GM18907 (cell line): ENCODE data around the gene ACTR1A.
A peak's percentile ranks its signal among the peaks of the same experiment; 100 is the strongest.
"Not testable (repeated sequence)": the region's sequence is repeated elsewhere in the genome, so short reads cannot be mapped to it uniquely, and the experiment has no call there.

ENCODE experiments used
- ATAC-seq: cut with Tn5 transposase; IDR thresholded peaks from one replicate; pipeline ENCODE4 v1.9.1; 2021; ENCODE audit warnings: mild to moderate bottlenecking, moderate library complexity; ENCODE audit not compliant: unreplicated experiment

The ACTR1A gene

DNA sequence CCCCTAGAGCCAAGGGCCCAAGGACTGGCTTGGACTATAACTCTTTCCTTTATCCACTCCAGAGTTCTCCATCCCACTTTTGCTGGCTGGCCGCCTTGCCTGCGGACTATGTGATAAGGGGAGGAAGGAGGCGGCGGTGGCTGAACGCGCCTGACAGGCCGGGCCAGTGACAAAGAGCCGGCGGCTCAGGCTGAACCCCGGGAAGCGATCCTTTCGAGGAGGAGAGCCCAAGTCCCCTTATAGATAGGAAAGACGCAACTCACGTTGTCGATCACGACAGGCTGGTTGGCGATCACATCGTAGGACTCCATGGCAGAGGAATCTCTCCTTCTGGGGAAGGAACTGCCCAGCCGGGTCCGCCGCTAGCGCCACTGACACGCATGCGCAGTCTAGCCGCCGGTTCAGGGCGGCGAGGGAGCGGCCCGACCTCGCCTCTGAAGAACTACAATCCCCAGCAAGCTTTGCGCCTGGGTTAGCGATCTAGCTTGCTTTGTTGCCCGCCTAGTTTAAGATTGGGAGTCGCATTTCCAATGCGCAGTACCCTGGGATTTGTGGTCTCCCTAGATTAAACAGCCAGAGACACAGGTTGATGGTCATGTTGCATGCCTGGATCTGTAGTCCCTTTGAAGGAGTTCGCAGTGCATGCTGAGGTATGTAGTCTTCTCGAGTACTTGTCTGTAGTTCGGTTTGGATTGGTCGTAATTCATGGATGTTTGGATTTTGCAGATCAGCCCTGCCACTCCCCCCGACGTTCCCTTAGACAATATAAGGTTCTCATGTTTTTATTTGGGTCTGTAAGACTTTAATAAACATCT lies at the start of gene ACTR1A:
ACTR1A (minus strand) TSS at position 376 of the 815 bp plus-strand sequence; CDS start at position 311, 65 bp downstream.
- peak; percentile 63 for ATAC-seq

DNA sequence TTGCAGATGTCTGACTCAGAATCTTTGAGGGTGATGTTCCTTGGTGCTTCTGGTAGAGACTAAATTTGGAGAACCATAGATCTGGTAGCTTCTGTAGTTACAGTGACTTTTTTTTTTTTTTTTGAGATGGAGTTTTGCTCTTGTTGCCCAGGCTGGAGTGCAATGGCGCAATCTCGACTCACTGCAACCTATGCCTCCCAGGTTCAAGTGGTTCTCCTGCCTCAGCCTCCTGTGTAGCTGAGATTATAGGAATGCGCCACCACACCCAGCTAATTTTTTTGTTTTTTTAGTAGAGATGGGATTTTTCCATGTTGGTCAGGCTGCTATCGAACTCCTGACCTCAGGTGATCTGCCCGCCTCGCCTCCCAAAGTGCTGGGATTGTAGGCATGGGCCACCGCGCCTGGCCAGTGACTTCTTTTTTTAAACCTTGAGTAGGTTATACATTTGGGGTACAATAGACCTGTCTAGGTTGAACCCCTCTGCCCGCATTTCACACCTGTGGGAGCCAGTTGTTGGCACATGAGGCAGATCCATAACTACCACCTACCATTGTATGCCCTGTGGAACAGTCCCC lies 48.2 kb upstream of the ACTR1A start:
- no peak for ATAC-seq

DNA sequence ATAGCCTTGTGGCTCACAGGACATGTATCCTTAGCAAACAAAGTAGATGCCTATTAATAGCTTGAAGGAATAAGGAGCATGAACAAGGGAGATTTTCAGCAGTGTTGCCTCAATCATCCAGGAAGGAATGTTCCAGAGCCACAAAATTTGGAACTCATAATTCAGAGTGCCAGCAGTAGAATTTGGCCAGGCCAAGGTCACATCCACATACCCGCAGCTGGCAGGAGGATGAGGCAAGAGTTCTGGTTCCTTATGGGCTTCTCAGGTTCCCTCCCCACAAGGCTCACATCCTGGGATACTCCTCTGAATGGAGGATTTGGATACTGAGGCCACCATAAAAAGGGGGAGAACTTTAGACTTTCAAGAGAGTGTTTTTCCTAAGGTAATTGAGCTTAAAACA lies 47.0 kb upstream of the ACTR1A start:
- ATAC-seq = no peak

DNA sequence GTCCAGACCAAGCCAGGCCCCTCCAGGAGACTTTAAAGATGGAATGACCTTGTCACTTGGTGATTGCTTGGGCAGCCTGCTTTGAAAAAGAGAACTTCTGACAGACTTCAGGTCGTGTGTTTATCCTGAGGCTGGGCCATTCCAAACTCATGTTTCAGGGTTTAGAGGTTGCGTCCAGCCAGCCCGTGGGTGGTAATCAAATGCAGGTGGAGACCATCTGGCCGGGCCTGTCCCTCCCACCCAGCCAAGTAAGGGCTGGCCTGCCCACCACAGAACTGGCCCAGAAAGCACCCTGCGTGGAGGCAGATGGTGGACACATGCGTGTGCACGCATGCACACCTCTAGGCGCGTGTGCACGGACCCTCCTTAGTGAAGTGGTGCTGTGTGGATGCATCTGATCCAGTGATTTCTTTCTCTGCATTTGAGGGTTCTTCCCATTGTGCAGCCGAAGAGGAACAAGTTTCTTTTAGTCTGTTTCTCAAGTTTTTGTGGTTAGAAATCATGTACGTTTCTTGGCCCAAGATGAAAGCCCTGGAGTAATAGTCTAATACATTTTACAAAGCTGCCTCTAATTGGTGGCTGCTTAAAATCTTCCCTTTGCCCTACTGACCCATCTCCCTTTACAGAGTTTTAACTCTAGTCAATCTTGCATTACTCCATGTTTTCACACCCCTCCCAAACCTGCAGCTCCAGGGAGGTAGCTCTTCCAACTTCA lies 44.3 kb upstream of the ACTR1A start:
- no peak for ATAC-seq

DNA sequence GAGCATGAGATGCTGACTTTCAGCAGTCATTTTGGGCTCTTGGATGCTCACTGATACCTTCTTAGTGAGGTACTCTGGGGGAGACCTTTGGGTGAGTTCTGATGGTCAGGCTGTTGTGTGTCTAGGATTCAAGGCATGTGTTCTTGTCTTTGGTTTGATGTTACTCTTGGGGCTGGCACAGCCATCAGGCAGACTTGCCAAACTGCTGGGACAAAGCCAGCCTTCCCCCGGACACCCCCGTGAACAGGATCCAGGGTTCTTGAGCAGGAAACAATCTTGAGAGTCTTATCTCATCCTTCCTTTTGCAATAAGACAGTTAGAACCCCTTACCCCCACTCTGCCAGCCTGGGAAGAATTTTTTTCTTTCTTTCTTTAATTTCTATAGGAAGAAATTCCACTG lies 43.5 kb upstream of the ACTR1A start:
- ATAC-seq = no peak

DNA sequence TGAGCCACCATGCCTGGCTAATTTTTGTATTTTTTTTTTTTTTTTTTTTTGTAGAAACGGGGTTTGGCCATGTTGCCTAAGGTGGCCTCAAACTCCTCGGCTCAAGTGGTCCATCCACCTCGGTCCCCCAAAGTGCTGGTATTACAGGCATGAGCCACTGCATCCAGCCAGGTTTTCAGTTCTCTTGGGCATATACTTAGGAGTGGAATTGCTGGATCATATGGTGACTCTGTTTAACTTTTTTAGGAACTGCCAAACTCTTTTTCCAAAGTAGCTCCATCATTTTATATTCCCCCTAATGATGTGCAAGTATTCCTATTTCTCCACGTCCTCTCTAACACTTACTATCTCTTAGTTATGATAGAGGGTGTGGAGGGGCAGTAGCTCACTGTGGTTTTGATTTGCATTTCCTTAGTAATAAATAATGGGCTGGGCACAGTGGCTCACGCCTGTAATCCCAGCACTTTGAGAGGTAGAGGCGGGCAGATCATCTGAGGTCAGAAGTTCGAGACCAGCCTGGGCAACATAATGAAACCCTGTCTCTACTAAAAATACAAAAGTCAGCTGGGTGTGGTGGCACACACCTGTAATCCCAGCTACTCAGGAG lies 42.9 kb upstream of the ACTR1A start:
- no peak for ATAC-seq

DNA sequence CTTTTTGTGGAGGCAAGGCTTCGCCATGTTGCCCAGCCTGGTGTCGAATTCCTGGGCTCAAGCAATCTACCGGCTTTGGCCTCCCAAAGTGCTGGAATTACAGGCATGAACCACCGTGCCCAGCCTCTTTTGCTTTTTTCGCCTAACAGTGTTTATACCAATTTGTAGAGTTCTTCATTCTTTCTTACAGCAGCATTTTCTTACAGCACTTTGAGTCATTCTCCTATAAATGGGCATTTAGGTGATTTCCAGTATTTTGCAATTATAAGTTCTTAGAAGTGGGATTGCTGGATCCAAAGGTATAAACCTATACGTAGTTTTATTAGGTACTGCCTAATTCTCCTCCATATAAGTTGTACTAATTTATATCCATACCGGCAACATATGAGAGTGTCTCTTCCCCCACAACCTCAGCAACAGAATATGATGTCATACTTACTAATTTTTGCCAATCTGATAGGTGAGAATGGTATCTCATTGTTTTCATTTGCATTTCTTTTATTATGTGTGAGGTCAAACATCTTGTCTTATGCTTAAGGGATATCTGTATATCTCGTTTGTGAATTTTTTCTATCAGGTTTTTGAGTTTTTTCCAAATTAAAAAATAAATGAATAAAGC lies 40.4 kb upstream of the ACTR1A start:
- ATAC-seq = no peak

DNA sequence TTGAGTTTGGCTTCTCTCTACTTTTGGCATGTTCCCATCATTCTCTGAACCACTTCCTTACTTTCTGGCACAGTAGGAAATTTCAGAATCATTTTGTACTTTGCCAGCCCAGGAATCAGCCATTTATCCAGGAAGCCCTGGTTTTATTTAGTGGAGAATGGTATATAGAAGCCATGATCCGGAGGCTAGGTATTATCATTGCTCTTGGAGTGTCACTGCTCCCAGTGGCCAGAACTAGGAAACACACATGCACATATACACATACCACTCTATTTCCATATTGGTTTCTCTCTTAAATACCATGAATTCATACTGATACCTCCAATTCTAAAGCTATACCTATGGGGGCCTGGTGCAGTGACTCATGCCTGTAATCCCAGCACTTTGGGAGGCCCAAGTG lies 37.5 kb upstream of the ACTR1A start:
- peak; percentile 65 for ATAC-seq

DNA sequence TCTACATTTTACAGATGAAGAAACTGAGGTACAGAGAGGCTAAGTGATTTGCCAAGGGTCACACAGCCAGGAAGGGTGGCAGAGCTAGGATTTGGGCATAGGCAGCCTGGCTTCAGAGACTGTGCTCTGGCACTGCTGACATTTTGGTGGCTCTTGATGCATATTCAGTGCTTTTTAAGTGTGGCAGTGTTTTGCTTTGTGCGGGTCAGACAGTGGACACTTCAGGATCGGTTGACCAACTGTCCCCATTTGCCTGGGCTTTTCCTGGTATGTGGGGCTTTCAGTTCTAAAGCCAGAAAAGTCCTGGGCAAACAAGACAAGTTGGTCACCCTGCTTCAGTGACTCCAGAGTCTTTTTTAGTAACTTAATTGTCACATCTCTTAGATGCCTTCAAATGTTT lies 36.3 kb upstream of the ACTR1A start:
- no peak for ATAC-seq

DNA sequence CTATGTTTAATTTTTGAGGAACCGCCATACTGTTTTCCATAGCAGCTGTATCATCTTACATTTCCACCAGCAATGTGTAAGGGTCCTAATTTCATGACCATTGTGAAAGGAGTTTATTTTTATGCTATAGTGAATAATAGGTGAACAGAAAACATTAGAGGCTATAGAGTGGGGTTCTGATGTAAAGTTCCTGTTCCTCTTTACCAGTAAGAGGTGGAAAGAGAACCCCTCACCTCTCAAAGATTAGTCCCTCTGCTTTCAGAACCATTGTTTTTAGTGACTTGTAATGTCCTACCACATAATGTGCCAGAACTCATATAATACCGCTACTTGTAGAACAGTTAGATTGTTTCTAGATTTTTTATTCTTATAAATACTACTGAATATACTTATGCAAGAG lies 35.4 kb upstream of the ACTR1A start:
- ATAC-seq = no peak

DNA sequence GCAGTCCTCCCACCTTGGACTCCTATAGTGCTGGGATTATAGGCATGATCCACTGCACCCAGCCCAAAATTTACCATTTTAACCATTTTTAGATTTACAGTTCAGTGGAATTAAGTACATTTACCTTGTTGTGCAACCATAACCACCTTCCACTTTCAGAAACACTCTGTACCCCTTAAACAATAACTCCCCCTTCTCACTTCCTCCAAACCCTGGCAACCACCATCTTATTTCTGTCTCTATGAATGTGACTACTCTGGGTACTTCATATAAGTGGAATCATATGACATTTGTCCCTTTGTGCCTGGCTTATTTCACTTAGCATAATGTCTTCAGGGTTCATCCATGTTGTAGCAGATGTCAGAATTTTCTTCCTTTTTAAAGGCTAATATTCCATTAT lies 34.9 kb upstream of the ACTR1A start:
- ATAC-seq = no peak

DNA sequence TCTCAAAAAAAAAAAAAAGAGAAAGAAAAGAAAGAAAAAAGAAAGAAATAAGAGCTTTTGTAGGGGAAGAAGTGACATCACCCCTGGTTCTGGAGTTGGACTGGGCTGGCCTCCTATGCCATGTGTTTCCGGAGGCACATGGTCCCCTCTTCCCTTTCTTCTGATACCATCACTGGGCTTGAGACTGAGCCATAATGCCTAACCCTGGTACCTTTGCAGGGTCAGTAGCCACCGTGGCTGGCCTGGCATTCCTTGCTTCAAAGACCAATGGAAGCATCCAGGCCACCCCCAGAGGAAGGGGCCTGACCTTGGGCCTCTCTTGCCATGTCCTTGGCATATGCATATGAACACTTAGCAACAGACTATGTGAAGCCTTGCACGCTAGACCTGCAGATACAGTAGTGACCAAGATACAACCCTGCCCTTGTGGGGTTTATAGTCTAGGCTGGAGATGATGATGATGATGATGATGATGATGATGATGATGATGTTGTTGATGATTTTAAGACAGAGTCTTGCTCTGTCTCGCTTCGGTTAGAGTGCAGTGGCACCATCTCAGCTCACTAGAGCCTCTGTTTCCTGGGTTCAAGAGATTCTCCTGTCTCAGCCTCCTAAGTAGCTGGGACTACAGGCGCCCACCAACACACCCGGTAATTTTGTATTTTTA lies 33.1 kb upstream of the ACTR1A start:
- no peak for ATAC-seq

DNA sequence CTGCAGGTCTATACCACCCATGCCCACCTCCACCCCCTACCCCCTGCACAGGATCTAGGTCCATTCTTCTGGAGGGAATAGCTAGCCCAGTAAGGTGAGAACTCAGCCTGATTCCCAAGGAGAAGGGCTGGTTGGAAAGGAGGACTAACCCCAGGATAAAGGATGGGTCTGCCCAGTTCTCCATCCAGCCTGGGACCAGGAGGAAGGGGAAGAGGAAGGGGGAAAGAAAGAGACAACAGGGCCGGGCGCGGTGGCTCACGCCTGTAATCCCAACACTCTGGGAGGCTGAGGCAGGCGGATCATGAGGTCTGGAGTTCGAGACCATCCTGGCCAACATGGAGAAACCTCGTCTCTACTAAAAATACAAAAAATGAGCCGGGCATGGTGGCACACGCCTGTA lies 32.5 kb upstream of the ACTR1A start:
- not testable (repeated sequence) for ATAC-seq

DNA sequence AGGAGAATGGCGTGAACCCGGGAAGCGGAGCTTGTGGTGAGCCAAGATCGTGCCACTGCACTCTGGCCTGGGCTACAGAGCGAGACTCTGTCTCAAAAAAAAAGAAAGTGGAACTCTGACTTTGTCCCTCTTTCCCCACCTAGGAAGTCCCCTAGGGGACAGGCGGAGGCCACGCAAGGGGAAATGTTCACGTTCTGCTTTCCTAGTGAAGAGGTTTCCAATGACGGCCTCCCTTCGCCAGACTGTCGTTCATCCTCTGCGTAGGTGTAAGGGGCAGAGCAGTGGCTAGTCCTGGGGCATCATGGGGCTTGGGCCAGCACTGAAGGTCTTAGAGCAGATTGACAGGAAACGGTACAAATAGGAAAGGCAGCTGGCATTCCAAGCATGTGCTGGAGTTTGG lies 31.8 kb upstream of the ACTR1A start:
- ATAC-seq = no peak

DNA sequence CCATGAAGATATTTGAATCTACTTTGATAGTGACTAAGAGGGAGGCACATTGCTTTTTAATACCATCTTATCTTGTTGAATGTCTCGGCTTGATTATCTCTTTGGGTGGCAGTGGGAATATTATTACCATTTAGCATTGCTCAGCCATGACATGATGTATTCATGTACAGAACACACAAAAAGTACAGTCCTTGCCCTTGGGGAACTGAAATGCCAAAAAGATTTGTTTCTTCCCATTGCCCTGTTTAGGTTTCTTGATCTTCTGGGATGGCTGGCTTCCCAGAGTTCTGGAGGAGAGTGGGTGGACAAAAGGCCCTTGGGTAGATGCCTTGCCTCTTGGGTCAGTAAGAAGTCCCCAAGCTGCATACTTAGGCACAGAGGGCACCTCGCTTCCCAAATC lies 25.0 kb upstream of the ACTR1A start:
- no peak for ATAC-seq

DNA sequence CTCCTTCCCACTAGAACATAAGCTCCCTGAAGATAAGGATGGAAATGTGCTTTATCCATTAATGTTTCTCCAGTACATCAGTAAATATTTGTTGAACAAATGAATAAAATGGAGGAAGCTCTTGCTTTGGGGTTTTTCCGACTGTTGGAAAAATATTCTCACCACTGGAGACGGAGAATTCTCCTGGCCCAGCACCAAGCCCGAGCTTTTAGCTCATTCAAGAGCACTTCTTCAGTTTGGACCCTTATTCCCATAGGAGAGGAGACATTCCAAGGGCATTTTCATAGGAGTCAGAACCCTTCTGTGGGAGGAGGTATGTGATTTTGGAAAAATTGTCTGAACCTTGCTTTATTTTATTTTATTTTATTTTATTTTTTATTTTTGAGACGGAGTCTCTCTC lies 22.2 kb upstream of the ACTR1A start:
- ATAC-seq = no peak

DNA sequence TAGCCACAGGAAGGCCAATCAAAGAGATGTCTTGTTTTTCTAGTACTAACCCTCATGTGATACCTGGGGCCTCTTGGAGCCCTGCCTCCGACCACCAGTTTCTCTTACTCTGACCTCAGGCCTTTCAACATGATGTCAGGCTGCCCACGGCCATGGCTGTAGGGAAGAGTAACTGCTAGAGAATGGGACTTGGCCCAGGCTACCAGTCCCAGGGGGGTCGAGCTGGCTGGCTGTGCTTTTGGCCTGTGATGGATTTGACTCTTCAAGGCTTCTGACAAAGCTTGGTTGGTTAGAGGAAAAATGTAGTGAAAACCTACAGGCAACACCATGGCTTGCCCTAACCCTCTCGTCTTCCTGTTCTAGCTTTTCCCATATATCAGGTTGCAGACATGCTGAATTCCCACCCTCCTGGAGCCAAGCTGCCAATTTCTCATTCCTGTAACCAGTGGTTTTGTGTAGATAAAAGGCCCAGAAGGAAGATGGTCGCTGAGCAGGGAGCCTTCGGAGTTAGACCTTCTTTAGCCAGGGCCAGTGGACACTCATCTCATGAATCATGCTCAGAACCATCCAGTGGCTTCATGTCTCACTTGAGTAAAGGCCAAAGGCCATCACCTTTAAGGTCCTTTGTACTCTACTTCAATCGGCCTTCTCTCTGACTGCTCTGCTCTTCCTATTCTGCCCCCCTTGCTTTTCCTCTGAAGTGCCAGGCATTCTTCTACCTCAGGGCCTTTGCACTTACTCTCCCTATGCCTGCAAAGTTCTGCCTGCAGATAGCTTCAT lies 20.9 kb upstream of the ACTR1A start:
- no peak for ATAC-seq

DNA sequence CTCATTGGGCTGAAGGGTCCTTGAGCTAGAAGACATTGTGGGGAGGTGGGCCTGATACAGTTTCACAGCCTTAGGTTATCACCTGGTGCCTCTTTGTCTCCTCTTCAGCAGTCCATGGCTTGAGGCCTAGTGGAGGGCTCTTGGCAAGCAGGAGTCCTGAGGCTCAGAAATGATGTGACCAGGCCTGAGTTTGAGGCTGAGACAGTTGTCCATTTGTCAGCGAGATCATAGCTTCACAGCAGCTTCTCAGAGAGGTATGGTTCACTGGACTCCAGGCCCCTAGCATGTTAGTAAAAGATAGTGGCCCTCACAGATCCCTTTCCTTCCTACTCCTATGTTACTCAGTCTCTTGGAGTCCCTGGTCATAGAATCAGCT lies 20.4 kb upstream of the ACTR1A start:
- no peak for ATAC-seq

DNA sequence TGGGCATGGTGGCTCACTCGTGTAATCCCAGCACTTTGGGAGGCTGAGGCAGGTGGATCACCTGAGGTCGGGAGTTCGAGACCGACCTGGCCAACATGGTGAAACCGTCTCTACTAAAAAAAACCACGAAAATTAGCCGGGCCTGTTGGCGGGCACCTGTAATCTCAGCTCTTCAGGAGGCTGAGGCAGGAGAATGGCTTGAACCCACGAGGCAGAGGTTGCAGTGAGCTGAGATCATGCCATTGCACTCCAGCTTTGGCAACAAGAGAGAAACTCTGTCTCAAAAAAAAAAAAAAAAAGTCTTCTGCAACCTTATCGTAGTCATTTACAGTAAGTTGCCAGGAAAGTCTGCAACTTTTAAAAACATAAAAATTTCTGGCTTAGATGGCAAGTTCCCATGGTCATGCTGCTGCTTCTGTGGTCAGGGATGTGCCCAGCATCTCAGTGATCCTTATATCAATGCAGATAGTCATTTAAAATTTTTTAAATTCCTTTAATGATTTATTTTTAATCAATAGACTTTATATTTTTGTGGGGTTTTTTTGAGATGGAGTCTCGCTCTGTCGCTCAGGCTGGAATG lies 16.8 kb upstream of the ACTR1A start:
- no peak for ATAC-seq

DNA sequence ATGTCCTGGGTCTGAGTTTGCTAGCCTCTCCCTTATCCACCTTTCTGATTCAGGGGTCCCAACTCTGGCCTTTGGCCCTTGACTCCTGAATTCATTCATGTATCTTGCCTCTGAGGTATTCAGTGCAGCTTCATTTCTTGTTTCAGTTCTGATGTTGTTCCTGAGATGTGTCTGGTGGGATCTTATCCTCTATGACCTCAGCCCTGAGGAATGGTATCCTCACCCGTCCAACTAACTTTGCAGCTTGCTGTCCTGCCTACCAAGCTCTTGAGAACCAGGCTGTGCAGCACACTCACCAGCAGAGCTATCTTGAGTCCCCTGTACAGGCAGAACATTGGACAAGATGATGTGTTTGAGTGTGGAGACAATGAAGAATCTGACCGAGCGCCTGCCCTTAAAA lies 15.0 kb upstream of the ACTR1A start:
- no peak for ATAC-seq
